ENCODE results near the gene DUSP5.

- TF ChIP-seq CTCF (IDR thresholded peaks at IDR 0.05) = no peak
- no peak for TF ChIP-seq POLR2A (IDR thresholded peaks at IDR 0.05)
Measured at GRCh38 chr10:110544958-110545537, 47.3 kb downstream of the DUSP5 start.
